Measurements from ENCODE around the gene SDC3. TPM values are rescaled to one million over a fixed set of nuclear protein-coding genes. Genes with fewer than 3 reads are reported as not detected.
"Not testable (repeated sequence)": the region's sequence is repeated elsewhere in the genome, so short reads cannot be mapped to it uniquely, and the experiment has no call there.

The SDC3 gene
- not detected for polyA plus RNA-seq

- Mint-ChIP-seq H3K9me3 (no peaks in the 10 kb centered on the region), H3K27me3 (peaks cover 36% of the 10 kb centered on the region), H3K4me3 (peak within 1 kb of the TSS; percentile 78 to 94 (median 84)), H3K27ac (peak within 1 kb of the TSS; percentile 27 to 76 (median 62)), H3K36me3 (peaks cover 1% of the 10 kb centered on the region), H3K4me1 (peaks cover 13 to 21% (median 14%) of the 10 kb centered on the region in 3 donors)
These were observed at the start of gene SDC3 for GRCh38 chr1:30908696-30909364. TSS of gene SDC3 (minus strand) at chr1:30908758. CDS start at chr1:30908586, 172 bp downstream.

- peaks cover 2% of the 10 kb centered on the region for H3K36me3 Mint-ChIP-seq
- no peaks in the 10 kb centered on the region for H3K9me3 Mint-ChIP-seq
- H3K27ac Mint-ChIP-seq = peak overlapping the region in 2 of 3 donors; percentile 0 to 36
These were observed 49.1 kb upstream of the SDC3 start for GRCh38 chr1:30957560-30958222.

GRCh38 chr1:30955448-30956015 lies 47.0 kb upstream of the SDC3 start:
- no peaks in the 10 kb centered on the region for H3K9me3 Mint-ChIP-seq
- peaks cover 2% of the 10 kb centered on the region for H3K36me3 Mint-ChIP-seq
- H3K4me1 Mint-ChIP-seq = peaks cover 0 to 14% (median 4%) of the 10 kb centered on the region in 3 donors
- H3K4me3 Mint-ChIP-seq = no peak overlapping the region
- no peaks in the 10 kb centered on the region for H3K27me3 Mint-ChIP-seq
- no peak overlapping the region for H3K27ac Mint-ChIP-seq

More at GRCh38 chr1:30957560-30958222, 49.1 kb upstream of the SDC3 start:
- H3K4me3 Mint-ChIP-seq = no peak overlapping the region
- H3K4me1 Mint-ChIP-seq = peaks cover 0 to 11% (median 8%) of the 10 kb centered on the region in 3 donors
- H3K27me3 Mint-ChIP-seq = no peaks in the 10 kb centered on the region

- no peaks in the 10 kb centered on the region for H3K36me3 Mint-ChIP-seq
- no peaks in the 10 kb centered on the region for H3K27me3 Mint-ChIP-seq
- H3K4me1 Mint-ChIP-seq = peaks cover 0 to 10% (median 4%) of the 10 kb centered on the region in 3 donors
- no peaks in the 10 kb centered on the region for H3K9me3 Mint-ChIP-seq
- H3K27ac Mint-ChIP-seq = no peak overlapping the region
- no peak overlapping the region for H3K4me3 Mint-ChIP-seq
These were observed 45.1 kb upstream of the SDC3 start for GRCh38 chr1:30953685-30954084.

GRCh38 chr1:30952098-30952497 lies 43.5 kb upstream of the SDC3 start:
- peak overlapping the region in 1 of 4 donors; percentile 60 for H3K4me3 Mint-ChIP-seq
- H3K27ac Mint-ChIP-seq = peak overlapping the region in 2 of 3 donors; percentile 15 to 19
- H3K9me3 Mint-ChIP-seq = no peaks in the 10 kb centered on the region
- H3K27me3 Mint-ChIP-seq = no peaks in the 10 kb centered on the region
- H3K4me1 Mint-ChIP-seq = peaks cover 0 to 7% (median 0%) of the 10 kb centered on the region in 3 donors
- peaks cover 2% of the 10 kb centered on the region for H3K36me3 Mint-ChIP-seq

- peaks cover 0 to 7% (median 0%) of the 10 kb centered on the region in 3 donors for H3K4me1 Mint-ChIP-seq
- H3K27ac Mint-ChIP-seq = no peak overlapping the region
- H3K36me3 Mint-ChIP-seq = peaks cover 2% of the 10 kb centered on the region
- H3K9me3 Mint-ChIP-seq = no peaks in the 10 kb centered on the region
- no peak overlapping the region for H3K4me3 Mint-ChIP-seq
- no peaks in the 10 kb centered on the region for H3K27me3 Mint-ChIP-seq
These were observed 42.1 kb upstream of the SDC3 start for GRCh38 chr1:30950700-30951099.

- H3K36me3 Mint-ChIP-seq = peaks cover 2% of the 10 kb centered on the region
- no peaks in the 10 kb centered on the region for H3K9me3 Mint-ChIP-seq
- H3K27me3 Mint-ChIP-seq = no peaks in the 10 kb centered on the region
- no peak overlapping the region for H3K4me3 Mint-ChIP-seq
- H3K27ac Mint-ChIP-seq = no peak overlapping the region
- H3K4me1 Mint-ChIP-seq = peaks cover 0 to 8% (median 0%) of the 10 kb centered on the region in 3 donors
These were observed 41.5 kb upstream of the SDC3 start for GRCh38 chr1:30950053-30950452.

GRCh38 chr1:30949487-30949838 lies 40.9 kb upstream of the SDC3 start:
- H3K27ac Mint-ChIP-seq = peak overlapping the region in 1 of 3 donors; percentile 71
- not testable (repeated sequence) for H3K36me3 Mint-ChIP-seq, H3K4me3 Mint-ChIP-seq, H3K27me3 Mint-ChIP-seq, H3K4me1 Mint-ChIP-seq, H3K9me3 Mint-ChIP-seq

- not testable (repeated sequence) for H3K9me3 Mint-ChIP-seq, H3K27me3 Mint-ChIP-seq, H3K36me3 Mint-ChIP-seq, H3K4me3 Mint-ChIP-seq, H3K4me1 Mint-ChIP-seq
- peak overlapping the region in 1 of 3 donors; percentile 78 for H3K27ac Mint-ChIP-seq
These were observed 40.4 kb upstream of the SDC3 start for GRCh38 chr1:30948813-30949486.

GRCh38 chr1:30948278-30948677 lies 39.7 kb upstream of the SDC3 start:
- H3K36me3 Mint-ChIP-seq = peaks cover 10% of the 10 kb centered on the region

GRCh38 chr1:30947212-30947611 lies 38.7 kb upstream of the SDC3 start:
- H3K27ac Mint-ChIP-seq = no peak overlapping the region
- peaks cover 0 to 7% (median 0%) of the 10 kb centered on the region in 3 donors for H3K4me1 Mint-ChIP-seq
- H3K27me3 Mint-ChIP-seq = no peaks in the 10 kb centered on the region
- no peaks in the 10 kb centered on the region for H3K9me3 Mint-ChIP-seq
- peaks cover 10% of the 10 kb centered on the region for H3K36me3 Mint-ChIP-seq
- no peak overlapping the region for H3K4me3 Mint-ChIP-seq

More at GRCh38 chr1:30948278-30948677, 39.7 kb upstream of the SDC3 start:
- H3K9me3 Mint-ChIP-seq = no peaks in the 10 kb centered on the region
- H3K27ac Mint-ChIP-seq = peak overlapping the region in 1 of 3 donors; percentile 78
- H3K27me3 Mint-ChIP-seq = no peaks in the 10 kb centered on the region
- H3K4me3 Mint-ChIP-seq = peak overlapping the region in 1 of 4 donors; percentile 65
- peaks cover 0 to 8% (median 0%) of the 10 kb centered on the region in 3 donors for H3K4me1 Mint-ChIP-seq

- peaks cover 0 to 2% (median 0%) of the 10 kb centered on the region in 3 donors for H3K4me1 Mint-ChIP-seq
- no peaks in the 10 kb centered on the region for H3K9me3 Mint-ChIP-seq
- H3K27me3 Mint-ChIP-seq = no peaks in the 10 kb centered on the region
- H3K27ac Mint-ChIP-seq = no peak overlapping the region
- H3K36me3 Mint-ChIP-seq = peaks cover 12% of the 10 kb centered on the region
- H3K4me3 Mint-ChIP-seq = no peak overlapping the region
These were observed 33.9 kb upstream of the SDC3 start for GRCh38 chr1:30942326-30942963.

- Mint-ChIP-seq H3K4me1 (peaks cover 0 to 2% (median 2%) of the 10 kb centered on the region in 3 donors), H3K27ac (no peak overlapping the region), H3K36me3 (peaks cover 11% of the 10 kb centered on the region), H3K4me3 (no peak overlapping the region), H3K27me3 (no peaks in the 10 kb centered on the region), H3K9me3 (no peaks in the 10 kb centered on the region)
These were observed 32.0 kb upstream of the SDC3 start for GRCh38 chr1:30940541-30940940.

GRCh38 chr1:30936541-30937171 lies 28.1 kb upstream of the SDC3 start:
- H3K27ac Mint-ChIP-seq = peak overlapping the region in 1 of 3 donors; percentile 31
- no peaks in the 10 kb centered on the region for H3K27me3 Mint-ChIP-seq
- H3K4me3 Mint-ChIP-seq = no peak overlapping the region
- H3K9me3 Mint-ChIP-seq = no peaks in the 10 kb centered on the region
- peaks cover 18 to 25% (median 20%) of the 10 kb centered on the region in 3 donors for H3K4me1 Mint-ChIP-seq
- peaks cover 3% of the 10 kb centered on the region for H3K36me3 Mint-ChIP-seq

All from IgD-negative memory B cell (primary cell).